H9 (cell line): ENCODE measurements around the gene MRPS27. TPM values are rescaled to one million over a fixed set of nuclear protein-coding genes. Genes with fewer than 3 reads are reported as not detected.

ENCODE experiments used
- DNase-seq: peaks from one replicate; pipeline ENCODE4 v3.0.0-alpha.2; 2017
- H2AFZ ChIP-seq: one replicate; pipeline ENCODE4 v1.6.1; 2013; ENCODE audit warnings: mild to moderate bottlenecking, low read length, control low read depth, moderate library complexity
- H2AK5ac ChIP-seq: 2 replicates; pipeline ENCODE4 v1.6.1; 2013; ENCODE audit warnings: low read length, control low read depth, mixed read lengths; ENCODE audit not compliant: insufficient read length
- H2BK120ac ChIP-seq: one replicate; pipeline ENCODE4 v1.6.1; 2013; ENCODE audit warnings: low read depth, mild to moderate bottlenecking, low read length, control low read depth, inconsistent platforms; ENCODE audit not compliant: poor library complexity, severe bottlenecking
- H2BK12ac ChIP-seq: 2 replicates; pipeline ENCODE4 v1.6.1; 2013; ENCODE audit warnings: low read length, control low read depth, mixed read lengths, low read depth; ENCODE audit not compliant: insufficient read length
- H2BK15ac ChIP-seq: 2 replicates; pipeline ENCODE4 v1.6.1; 2013; ENCODE audit warnings: low read depth, low read length, control low read depth
- H2BK20ac ChIP-seq: one replicate; pipeline ENCODE4 v1.6.1; 2013; ENCODE audit warnings: low read depth, mild to moderate bottlenecking, low read length, control low read depth, inconsistent platforms; ENCODE audit not compliant: poor library complexity, severe bottlenecking
- H2BK5ac ChIP-seq: 2 replicates; pipeline ENCODE4 v1.6.1; 2013; ENCODE audit warnings: low read length, control low read depth, mixed read lengths; ENCODE audit not compliant: insufficient read length
- H3K14ac ChIP-seq: 2 replicates; pipeline ENCODE4 v1.6.1; 2013; ENCODE audit warnings: low read length, control low read depth; ENCODE audit not compliant: insufficient read depth
- H3K18ac ChIP-seq: 2 replicates; pipeline ENCODE4 v1.6.1; 2013; ENCODE audit warnings: low read depth, mild to moderate bottlenecking, mixed read lengths, low read length, control low read depth; ENCODE audit not compliant: insufficient read length
- H3K23ac ChIP-seq: 2 replicates; pipeline ENCODE4 v1.6.1; 2013; ENCODE audit warnings: low read length, control low read depth, mixed read lengths, low read depth; ENCODE audit not compliant: insufficient read length
- H3K23me2 ChIP-seq: 2 replicates; pipeline ENCODE4 v1.6.1; 2013; ENCODE audit warnings: low read depth, mild to moderate bottlenecking, mixed read lengths, low read length, control low read depth; ENCODE audit not compliant: insufficient read length, poor library complexity, severe bottlenecking
- H3K27ac ChIP-seq: 2 replicates; pipeline ENCODE4 v1.5.1; 2013; ENCODE audit warnings: low read length, control low read depth, mixed read lengths, low read depth; ENCODE audit not compliant: insufficient read length
- H3K27me3 ChIP-seq: 2 replicates; pipeline ENCODE4 v1.6.1; 2013; ENCODE audit warnings: low read length, control low read depth, inconsistent platforms; ENCODE audit not compliant: insufficient read depth
- H3K4ac ChIP-seq: 2 replicates; pipeline ENCODE4 v1.6.1; 2013; ENCODE audit warnings: low read depth, mild to moderate bottlenecking, control low read depth, inconsistent platforms, low read length, moderate library complexity
- H3K4me1 ChIP-seq: 2 replicates; pipeline ENCODE4 v1.6.1; 2013; ENCODE audit warnings: low read length, control low read depth, inconsistent platforms; ENCODE audit not compliant: insufficient read depth
- H3K4me2 ChIP-seq: 2 replicates; pipeline ENCODE4 v1.6.1; 2013; ENCODE audit warnings: low read length, control low read depth, mixed read lengths; ENCODE audit not compliant: insufficient read length, insufficient read depth
- H3K56ac ChIP-seq: 2 replicates; pipeline ENCODE4 v1.6.1; 2013; ENCODE audit warnings: low read depth, mild to moderate bottlenecking, mixed read lengths, low read length, control low read depth; ENCODE audit not compliant: insufficient read length
- H3K79me1 ChIP-seq: 2 replicates; pipeline ENCODE4 v1.6.1; 2013; ENCODE audit warnings: low read depth, mild to moderate bottlenecking, moderate library complexity, low read length, control low read depth, inconsistent platforms; ENCODE audit not compliant: insufficient read depth, poor library complexity, severe bottlenecking
- H3K79me2 ChIP-seq: 2 replicates; pipeline ENCODE4 v1.6.1; 2013; ENCODE audit warnings: low read length, control low read depth, inconsistent platforms; ENCODE audit not compliant: insufficient read depth
- H3K9ac ChIP-seq: 2 replicates; pipeline ENCODE4 v1.6.1; 2013; ENCODE audit warnings: low read length, control low read depth, mixed read lengths; ENCODE audit not compliant: insufficient read length; ENCODE audit errors: extremely low read depth
- H3K9me3 ChIP-seq: one replicate; pipeline ENCODE4 v1.6.1; 2013; ENCODE audit warnings: low read depth, low read length, inconsistent platforms; ENCODE audit not compliant: control insufficient read depth
- H3T11ph ChIP-seq: one replicate; pipeline ENCODE4 v1.6.1; 2013; ENCODE audit warnings: mild to moderate bottlenecking, low read length, control low read depth, inconsistent platforms
- H4K20me1 ChIP-seq: one replicate; pipeline ENCODE4 v1.6.1; 2013; ENCODE audit not compliant: control insufficient read depth, insufficient read length, insufficient read depth
- H4K5ac ChIP-seq: 2 replicates; pipeline ENCODE4 v1.6.1; 2013; ENCODE audit warnings: low read depth, mild to moderate bottlenecking, mixed read lengths, low read length, control low read depth; ENCODE audit not compliant: insufficient read length
- H4K8ac ChIP-seq: replicated peaks from 2 replicates; pipeline ENCODE4 v1.6.1; 2013; ENCODE audit warnings: low read length, control low read depth, mixed read lengths, low read depth; ENCODE audit not compliant: insufficient read length
- H4K91ac ChIP-seq: 2 replicates; pipeline ENCODE4 v1.6.1; 2013; ENCODE audit warnings: low read depth, mild to moderate bottlenecking, moderate library complexity, mixed read lengths, low read length, control low read depth; ENCODE audit not compliant: insufficient read length
- H3K27ac Mint-ChIP-seq, 3 experiments: 2 replicates in 2 of 3; 3 replicates in 1 of 3; pipeline ENCODE4 v1.8.0; 2020 to 2021; ENCODE audit warnings: mixed read lengths in 3 of 3, mild to moderate bottlenecking in 1 of 3, moderate library complexity in 1 of 3
- H3K27me3 Mint-ChIP-seq: 2 replicates; pipeline ENCODE4 v1.8.0; 2021; ENCODE audit warnings: low read depth, mild to moderate bottlenecking, moderate library complexity, mixed read lengths
- H3K36me3 Mint-ChIP-seq, 3 experiments: 2 replicates in 2 of 3; 3 replicates in 1 of 3; pipeline ENCODE4 v1.8.0; 2020 to 2021; ENCODE audit warnings: low read depth in 3 of 3, mixed read lengths in 3 of 3; ENCODE audit not compliant: insufficient read depth in 1 of 3
- H3K4me1 Mint-ChIP-seq, 2 experiments: 2 replicates each; pipeline ENCODE4 v1.8.0; 2020; ENCODE audit warnings: mixed read lengths in 2 of 2
- H3K4me3 Mint-ChIP-seq, 2 experiments: 2 replicates in 1 of 2; 3 replicates in 1 of 2; pipeline ENCODE4 v1.8.0; 2020 to 2021; ENCODE audit warnings: mild to moderate bottlenecking in 2 of 2, mixed read lengths in 2 of 2, moderate library complexity in 1 of 2
- H3K9me3 Mint-ChIP-seq, 2 experiments: 2 replicates in 1 of 2; 3 replicates in 1 of 2; pipeline ENCODE4 v1.8.0; 2020; ENCODE audit warnings: mild to moderate bottlenecking in 2 of 2, mixed read lengths in 2 of 2, moderate library complexity in 1 of 2
- CTCF ChIP-seq: fragments of 200-600 bp; sonication (generic); conservative IDR thresholded peaks from 3 replicates; pipeline ENCODE4 v1.8.0; 2021; ENCODE audit warnings: antibody characterized with exemption, mild to moderate bottlenecking
- WGBS: extraction: QIAGEN DNeasy Blood & Tissue Kit; methylation state at CpG from one replicate; pipeline ENCODE4 v1.1.7; 2013; ENCODE audit warnings: missing lambda C conversion rate, low lambda C conversion rate, mixed read lengths; ENCODE audit not compliant: insufficient read length; ENCODE audit errors: extremely low coverage; 5-methylcytosine and 5-hydroxymethylcytosine counted together
- total RNA-seq: library from RNA; stranded (reverse); gene quantifications from 2 replicates; pipeline ENCODE4 v1.2.1, GENCODE V29; 2021

The MRPS27 gene
- total RNA-seq, 1 experiment from 2014 or later = 83.3 TPM

GRCh38 chr5:72256536-72256935 is 63.5 kb downstream of the MRPS27 start:
- H3K27ac Mint-ChIP-seq = no peak overlapping the region
- no peak for TF ChIP-seq CTCF

More at GRCh38 chr5:72256536-72256935, 63.5 kb downstream of the MRPS27 start:
- no peak overlapping the region for H3T11ph ChIP-seq
- H4K91ac ChIP-seq = no peak overlapping the region
- H3K79me2 ChIP-seq = no peaks in the 10 kb centered on the region
- H2BK12ac ChIP-seq = no peak overlapping the region
- H3K4me3 Mint-ChIP-seq = no peak overlapping the region
- no peak overlapping the region for H2BK5ac ChIP-seq
- H3K4me1 Mint-ChIP-seq = peaks cover 2 to 4% of the 10 kb centered on the region in 2 experiments; a peak in 2 of 4 replicates
- H3K14ac ChIP-seq = no peak overlapping the region
- H3K56ac ChIP-seq = no peak overlapping the region
- H3K4me1 ChIP-seq = no peaks in the 10 kb centered on the region; the same call in 1 of the 2 replicates
- H3K27me3 Mint-ChIP-seq = no peaks in the 10 kb centered on the region
- H2BK15ac ChIP-seq = no peak overlapping the region
- no peak overlapping the region for H3K4me2 ChIP-seq
- H3K23ac ChIP-seq = no peak overlapping the region
- H4K8ac ChIP-seq = no peak overlapping the region
- WGBS = no CpG with 5 or more reads among the region's 2 CpGs
- DNase-seq = no peak
- no peak overlapping the region for H3K9ac ChIP-seq
- no peak overlapping the region for H2BK120ac ChIP-seq
- H2BK20ac ChIP-seq = no peak overlapping the region
- H4K20me1 ChIP-seq = no peaks in the 10 kb centered on the region
- H3K4ac ChIP-seq = no peak overlapping the region
- no peak overlapping the region for H3K18ac ChIP-seq
- no peak overlapping the region for H3K27ac ChIP-seq
- H3K9me3 ChIP-seq = no peaks in the 10 kb centered on the region
- peaks cover 0 to 3% (median 2%) of the 10 kb centered on the region in 3 experiments; a peak in 3 of 7 replicates for H3K36me3 Mint-ChIP-seq
- no peak overlapping the region for H2AK5ac ChIP-seq
- H4K5ac ChIP-seq = no peak overlapping the region
- no peaks in the 10 kb centered on the region for H3K27me3 ChIP-seq
- no peak overlapping the region for H2AFZ ChIP-seq
- H3K79me1 ChIP-seq = peaks cover 3% of the 10 kb centered on the region
- no peaks in the 10 kb centered on the region for H3K23me2 ChIP-seq
- H3K9me3 Mint-ChIP-seq = no peaks in the 10 kb centered on the region; a peak in 1 of 5 replicates
